HG03159 (cell line): ENCODE measurements around the gene ANXA2R.
A peak's percentile ranks its signal among the peaks of the same experiment; 100 is the strongest.
"Not testable (repeated sequence)": the region's sequence is repeated elsewhere in the genome, so short reads cannot be mapped to it uniquely, and the experiment has no call there.

Experiments used
- ATAC-seq: cut with Tn5 transposase; IDR thresholded peaks from one replicate; pipeline ENCODE4 v1.9.1; 2021; ENCODE audit warnings: mild to moderate bottlenecking, moderate library complexity; ENCODE audit not compliant: unreplicated experiment

Gene ANXA2R, protein sequence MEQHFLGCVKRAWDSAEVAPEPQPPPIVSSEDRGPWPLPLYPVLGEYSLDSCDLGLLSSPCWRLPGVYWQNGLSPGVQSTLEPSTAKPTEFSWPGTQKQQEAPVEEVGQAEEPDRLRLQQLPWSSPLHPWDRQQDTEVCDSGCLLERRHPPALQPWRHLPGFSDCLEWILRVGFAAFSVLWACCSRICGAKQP

DNA sequence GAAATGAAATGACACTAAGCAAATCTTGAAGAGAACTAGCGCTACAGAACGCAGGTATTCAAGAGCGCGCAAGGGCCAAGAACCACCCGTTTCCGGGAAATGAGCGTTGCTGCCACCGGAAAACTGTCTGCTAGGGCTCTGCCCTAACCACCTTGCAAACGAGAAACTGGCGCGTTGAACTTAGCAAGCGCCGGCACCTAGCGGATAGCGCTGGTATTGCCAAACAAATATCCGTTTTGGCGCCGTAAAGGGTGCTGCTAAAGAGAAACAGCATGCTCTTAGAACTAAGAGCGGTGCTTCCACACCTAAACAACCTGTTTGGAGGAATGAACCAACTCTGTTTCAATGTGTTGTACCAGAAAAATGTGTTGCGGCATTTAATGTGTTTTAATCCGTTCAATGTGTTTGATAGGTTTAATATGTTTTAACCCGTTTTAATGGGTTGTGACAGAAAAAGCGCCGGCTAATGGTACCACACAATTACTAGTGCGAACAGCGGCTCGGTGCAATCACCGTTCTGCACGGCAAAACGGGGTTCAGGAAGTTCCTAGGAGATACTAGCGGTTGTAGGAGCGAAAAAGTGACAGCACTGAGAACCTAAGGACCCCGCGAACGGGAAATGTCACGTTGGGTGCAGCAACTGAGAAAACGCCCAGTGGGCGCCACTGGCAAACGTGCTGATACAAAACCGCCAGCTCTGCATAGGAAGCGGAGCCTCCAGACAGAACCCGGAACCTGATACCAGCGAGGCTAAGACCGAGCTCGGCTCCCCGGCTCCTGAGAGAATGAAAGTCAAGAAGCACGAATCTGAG, at the start of gene ANXA2R:
TSS of gene ANXA2R (minus strand) at position 33 of the 812 bp plus-strand sequence. CDS start 273 bp downstream, outside the sequence.
- ATAC-seq, result peak; percentile 44

DNA sequence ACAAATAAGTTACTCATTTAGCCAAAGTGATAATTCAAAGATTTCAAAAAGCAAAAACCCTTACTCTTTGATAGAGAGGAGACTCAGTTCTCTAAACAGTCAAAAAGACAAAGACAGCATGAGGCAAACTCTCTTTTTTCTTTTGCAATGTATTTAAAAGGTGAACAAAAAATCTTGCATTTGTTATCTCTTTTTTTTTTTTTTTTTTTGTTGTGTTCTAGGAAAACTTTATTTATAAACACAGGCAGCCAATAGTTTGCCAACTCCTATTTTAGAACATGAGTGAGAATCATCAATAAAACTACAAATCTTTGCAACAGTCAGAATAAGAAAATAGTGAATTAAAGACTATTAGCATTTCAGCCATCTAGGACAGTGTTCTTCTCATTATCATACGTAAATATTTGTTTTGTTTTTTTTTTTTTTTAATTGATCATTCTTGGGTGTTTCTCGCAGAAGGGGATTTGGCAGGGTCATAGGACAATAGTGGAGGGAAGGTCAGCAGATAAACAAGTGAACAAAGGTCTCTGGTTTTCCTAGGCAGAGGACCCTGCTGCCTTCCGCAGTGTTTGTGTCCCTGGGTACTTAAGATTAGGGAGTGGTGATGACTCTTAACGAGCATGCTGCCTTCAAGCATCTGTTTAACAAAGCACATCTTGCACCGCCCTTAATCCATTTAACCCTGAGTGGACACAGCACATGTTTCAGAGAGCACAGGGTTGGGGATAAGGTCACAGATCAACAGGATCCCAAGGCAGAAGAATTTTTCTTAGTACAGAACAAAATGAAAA, 46.2 kb upstream of the ANXA2R start:
- not testable (repeated sequence) for ATAC-seq

DNA sequence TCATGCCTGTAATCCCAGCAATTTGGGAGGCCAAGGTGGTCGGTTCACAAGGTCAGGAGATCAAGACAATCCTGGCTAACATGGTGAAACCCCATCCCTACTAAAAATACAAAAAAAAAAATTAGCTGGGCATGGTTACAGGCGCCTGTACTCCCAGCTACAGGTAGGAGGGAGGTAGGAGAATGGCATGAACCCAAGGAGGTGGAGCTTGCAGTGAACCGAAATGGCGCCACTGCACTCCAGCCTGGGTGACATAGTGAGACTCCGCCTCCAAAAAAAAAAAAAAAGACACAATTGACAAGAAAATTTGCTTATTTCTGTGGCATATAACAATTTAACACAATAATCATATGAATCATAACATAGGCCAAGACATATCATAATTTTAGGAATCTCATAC, 45.3 kb upstream of the ANXA2R start:
- ATAC-seq, result no peak

DNA sequence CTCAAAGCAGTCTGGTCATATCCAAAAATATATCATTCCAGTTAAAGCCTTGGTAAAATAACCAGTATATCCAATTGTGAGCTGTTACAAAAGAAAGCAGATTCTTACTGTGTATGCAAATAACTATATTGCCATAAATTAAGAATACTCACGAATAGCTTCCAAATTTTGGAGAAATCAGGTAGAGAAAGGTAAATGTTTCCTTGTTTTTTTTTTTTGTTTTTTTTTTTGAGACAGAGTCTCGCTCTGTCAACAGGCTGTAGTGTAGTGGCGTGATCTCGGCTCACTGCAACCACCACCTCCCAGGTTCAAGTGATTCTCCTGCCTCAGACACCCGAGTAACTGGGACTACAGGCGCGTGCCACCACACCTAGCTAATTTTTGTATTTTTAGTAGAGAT, 44.3 kb upstream of the ANXA2R start:
- not testable (repeated sequence) for ATAC-seq

DNA sequence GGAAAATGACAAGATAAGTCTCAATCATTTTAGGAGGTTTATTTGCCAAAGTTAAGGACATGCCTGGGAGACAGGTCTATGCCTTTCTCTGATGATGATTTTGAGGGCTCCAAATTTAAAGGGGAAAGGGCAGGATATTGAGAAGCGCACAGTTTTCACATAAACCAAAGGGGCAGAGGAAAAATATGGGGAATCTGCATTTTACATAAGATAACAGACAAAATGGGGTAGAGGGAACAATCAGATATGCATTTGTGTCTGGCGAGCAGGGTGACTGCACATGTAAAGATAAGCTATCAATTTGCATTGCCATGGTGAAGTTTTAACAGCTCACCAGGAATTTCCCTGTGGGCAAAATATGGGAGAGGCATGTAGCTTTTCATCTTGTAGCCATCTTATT, 41.2 kb upstream of the ANXA2R start:
- not testable (repeated sequence) for ATAC-seq

DNA sequence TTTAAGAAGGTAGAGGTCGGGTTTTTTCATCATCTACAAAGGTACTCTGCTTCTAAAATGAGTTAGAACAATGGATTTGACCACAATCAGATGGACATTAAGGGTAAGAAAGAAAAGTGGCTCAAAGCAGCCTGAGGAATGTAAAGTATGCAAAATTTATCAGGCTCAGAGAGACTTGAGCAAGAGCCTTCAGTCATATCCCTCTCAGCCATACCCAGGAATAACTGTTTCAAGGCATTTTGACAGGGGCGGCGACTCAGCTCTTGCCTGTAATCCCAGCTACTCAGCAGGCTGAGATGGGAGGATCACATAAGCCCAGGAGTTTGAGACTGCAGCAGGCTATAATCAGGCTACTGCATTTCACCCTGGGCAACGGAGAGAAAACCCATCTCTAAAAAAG, 38.8 kb upstream of the ANXA2R start:
- no peak for ATAC-seq

DNA sequence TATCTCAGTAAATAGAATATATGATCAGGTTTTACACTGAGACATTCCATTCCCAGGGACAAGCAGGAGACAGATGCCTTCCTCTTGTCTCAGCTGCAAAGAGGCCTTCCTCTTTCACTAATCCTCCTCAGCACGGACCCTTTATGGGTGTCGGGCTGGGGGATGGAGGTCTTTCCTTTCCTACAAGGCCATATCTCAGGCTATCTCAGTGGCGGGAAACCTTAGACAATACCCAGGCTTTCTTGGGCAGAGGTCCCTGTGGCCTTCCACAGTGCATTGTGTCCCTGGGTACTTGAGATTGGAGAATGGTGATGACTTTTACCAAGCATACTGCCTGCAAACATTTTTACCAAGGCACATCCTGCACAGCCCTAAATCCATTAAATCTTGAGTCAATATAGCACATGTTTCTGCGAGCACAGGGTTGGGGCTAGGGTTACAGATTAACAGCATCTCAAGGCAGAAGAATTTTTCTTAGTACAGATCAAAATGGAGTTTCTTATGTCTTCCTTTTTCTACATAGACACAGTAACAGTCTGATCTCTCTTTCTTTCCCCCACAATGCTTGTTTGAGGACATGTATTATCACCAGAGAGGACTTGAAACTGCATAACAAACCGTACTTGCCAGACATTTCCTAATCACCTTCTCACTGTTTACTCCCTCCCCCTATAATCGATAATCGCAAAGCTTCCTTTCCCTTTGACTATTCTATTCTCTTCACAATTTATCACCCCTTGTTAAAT, 37.5 kb upstream of the ANXA2R start:
- ATAC-seq, result not testable (repeated sequence)

DNA sequence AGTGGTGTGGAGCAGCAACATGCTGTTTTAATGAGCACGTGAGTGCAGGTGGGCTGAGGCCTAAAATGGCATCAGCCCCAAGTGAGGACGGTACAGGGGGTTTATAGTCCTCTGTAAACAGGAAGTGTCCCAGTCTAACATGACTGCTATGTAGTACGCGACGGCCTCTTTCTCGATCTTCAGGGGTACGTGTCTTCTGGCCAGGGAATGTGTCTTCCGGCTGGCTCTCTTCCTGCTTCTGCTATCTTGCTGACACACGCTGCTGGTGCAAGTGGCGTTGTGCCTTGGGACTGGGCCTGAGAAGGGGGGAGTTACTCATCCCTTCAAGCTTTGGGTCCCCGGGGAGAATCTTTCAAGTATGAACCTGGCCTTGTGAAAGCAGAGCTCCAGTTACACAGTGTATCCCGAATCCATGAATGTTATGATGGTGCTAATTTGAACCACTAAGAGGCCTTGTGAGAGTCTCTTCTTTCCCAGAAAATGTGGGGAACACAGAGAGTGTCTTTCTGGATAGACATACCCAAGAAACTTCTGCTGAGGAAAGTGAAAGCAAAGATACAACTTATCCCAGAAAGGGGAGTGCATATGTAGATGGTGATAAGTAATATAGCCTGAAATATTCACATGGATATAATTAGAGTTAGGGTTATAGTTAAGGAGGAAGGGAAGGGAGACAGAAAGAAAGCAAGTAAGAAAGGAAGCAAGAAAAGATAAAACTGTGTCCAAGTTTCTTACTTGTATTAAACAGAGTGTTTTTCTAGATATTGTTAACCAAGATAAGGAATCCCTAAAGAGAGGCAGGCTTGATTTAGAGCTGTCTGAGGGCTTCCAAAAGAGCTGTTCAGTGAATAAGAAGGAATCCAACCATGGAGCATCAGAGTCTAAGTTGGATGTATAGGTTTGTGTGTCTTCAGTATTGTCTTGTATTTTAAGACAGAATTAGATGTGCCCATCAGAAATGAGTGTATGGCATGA, 35.5 kb upstream of the ANXA2R start:
- no peak for ATAC-seq

DNA sequence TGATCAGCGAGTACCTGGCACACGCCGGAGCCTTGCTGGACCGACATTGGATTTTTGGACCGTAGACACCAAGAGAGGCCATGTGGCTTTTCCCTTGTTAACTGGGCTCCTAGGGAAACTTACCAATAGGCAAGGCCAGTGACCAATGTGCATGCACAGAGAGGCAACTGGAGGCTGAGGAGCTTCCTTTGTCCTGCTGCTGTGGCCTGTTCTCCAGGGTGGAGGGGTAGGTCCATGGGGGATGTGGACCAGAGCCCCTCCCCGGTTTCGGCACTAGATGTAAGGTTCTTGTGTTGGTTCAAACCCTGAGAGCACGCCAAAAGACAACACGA, 34.8 kb upstream of the ANXA2R start:
- ATAC-seq, result no peak

DNA sequence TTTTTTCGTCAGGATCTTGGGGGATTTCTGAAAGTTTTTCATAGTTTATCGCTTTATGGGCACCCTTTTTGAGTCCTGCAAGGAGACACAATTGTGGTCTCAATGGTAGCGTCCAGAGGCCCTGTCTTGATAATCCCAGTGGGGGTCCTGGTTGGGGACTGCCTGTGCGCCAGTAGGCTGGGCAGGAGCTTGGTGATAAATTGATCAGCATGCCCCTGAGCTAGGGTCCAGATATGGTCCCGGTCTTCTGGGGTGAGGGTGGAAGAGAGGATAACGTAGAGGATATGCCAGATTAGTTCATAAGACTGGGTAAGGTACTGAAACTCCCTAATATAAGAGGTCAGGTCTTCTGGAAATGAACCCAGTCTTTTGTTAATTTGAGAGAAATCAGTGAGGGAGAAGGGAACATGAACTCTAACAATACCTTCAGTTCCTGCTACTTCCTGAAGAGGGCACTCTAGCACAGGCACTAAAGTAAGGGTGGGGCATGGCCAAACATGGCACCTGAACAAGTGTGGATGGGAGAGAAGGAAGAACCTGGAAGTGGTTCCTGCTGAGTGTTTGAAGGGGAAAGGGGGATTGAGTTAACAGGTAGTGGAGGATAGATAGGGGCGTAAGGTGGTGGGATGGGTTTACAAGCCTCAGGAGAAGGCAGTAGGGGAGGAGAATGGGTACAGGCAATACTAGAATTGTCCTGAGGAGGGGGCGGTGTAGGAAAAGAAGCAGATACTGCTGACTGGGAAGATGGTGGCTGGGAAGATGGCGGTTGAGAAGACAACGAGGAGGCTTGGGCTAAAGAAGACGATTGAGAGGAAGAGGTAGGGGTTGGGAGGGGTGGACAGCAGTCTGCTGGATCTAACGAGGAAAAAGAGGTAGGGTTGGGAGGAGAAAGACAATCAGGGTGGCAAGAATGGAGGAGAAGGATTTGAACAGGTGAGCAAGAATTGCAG, 33.8 kb upstream of the ANXA2R start:
- ATAC-seq, result no peak

DNA sequence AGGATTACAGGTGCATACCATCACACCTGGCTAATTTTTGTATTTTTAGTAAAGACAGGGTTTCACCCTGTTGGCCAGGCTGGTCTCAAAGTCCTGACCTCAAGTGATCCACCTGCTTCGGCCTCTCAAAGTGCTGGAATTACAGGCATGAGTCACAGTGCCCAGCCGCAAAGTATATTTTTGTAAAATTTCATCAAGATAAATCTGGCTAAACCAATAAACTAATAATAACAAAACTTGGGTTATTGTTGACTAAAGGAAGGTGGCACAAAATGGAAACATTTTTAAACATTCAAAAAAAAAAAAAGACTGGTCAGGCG, 29.2 kb upstream of the ANXA2R start:
- not testable (repeated sequence) for ATAC-seq

DNA sequence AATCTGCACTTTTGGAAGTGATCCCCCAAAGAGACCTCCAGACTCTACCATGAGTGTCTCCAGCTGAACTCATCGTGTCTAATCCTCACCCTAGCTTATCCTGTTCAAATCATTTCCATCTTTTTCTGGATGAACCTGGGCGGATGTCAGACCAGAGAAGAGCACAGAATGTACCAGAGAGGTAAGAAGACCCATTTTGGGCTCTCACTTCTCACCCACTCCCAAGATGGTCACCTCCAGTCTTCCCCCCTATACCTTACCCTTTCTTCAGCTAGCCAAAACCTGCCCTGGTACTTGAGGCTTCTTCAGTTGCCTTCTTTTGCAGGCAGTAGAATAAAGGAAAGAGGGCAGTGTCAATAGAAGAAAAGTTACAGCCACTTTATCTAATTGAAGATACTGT, 27.9 kb upstream of the ANXA2R start:
- ATAC-seq, result no peak

DNA sequence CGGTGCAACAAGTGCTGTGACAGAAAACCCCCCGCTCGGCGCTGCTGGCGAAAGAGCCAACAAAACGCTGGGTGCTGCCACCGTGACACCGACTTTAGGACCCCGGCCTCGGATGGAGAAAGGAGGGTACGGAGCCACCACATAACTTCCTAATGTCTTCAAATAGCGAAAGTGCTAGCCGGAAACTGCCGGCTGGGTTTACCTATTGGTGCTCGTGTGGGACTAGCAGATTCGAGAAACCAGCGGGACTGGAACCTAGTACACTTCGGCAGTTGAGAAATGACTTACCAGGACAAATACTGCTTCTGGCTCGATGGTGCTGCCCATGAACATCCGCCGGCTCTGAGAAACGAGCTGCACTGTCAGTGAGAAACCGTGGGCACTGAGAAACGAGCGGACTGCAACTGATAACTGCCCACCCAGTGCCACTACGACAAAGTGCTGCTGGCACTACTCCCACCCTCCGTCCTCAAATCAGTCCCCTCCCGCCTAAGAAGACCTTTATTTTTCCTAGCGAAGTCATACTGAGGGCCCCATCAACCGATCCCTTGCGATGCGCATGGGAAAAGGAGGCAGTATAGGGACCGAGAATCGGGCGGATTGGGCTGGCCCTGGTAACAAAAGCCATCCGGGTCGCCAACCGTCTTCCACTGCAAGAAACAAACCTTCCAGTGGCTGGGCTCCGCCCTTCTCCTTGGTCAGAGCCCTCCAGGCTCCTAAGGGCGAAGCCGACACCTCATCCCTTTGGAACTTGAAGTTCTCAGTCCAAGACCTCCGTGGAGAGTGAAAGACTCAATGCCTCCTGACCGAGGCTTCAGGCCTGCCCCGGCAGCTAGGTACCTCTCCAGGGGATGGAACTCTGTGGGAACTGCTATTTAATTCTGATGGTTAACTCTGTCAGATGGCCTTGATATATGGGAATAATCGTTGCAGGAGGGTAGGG, 27.0 kb upstream of the ANXA2R start:
- peak; percentile 40 for ATAC-seq

DNA sequence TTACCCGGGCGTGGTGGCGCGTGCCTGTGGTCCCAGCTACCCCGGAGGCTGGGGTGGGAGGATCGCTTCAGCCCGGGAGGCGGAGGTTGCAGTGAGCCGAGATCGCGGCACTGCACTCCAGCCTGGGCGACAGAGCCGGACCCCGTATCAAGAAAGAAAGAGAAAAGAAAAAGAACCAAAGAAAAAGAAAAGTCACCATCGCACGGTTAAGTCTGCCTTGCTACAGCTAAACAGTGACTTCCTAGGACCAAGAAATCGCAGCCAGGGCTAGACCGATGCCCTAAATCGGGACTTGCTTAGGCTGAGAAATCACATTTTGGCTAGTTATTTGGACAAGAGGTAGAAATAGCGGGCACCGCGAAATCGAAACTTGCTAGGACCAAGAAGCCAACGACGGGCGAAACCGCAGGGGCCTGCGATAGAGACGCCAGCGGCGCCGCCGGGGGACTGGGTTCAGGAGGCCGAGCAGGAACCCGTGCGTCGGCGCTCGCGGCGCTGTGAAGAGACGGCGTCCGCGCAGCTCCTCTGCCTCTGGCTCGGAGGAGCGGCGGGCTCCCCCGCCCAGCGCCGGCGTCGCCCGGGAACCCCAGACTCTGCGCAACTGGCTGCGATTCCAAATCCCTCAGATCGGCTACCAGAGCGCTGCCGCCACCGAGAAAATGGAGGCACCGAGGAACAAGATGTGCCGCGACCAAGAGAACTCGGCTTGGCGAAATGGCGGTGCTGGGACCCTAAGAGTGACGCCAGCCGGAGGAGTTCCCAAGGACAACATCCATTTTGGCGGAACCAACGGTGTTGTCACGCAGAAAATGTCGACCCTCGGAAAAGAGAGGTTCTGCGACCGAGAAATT, 26.1 kb upstream of the ANXA2R start:
- ATAC-seq, result peak; percentile 27

DNA sequence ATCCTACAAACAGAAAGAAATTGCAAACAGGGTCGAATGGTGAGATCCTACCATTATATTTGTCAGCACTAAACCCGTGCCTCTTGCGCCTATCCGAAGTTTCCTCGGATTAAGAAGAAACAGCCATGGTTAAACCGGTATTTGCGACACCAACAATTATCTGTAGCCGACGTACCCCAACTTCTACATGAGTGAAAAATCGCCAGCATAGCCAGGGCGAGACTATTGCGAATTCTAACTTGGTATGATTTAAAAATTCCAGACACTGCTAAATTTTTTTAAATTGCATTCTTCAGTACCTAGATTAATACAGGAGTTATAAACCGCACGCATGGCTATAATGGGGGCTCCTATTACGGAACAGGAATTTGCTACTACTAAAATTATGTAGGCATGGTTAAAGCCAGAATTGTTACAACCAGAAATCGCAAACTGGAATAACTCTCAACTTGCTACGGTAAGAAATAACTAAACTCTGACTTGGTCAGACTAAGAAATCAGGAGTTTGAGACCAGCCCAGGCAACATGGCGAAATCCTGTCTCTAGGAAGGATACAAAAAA, 25.3 kb upstream of the ANXA2R start:
- no peak for ATAC-seq

DNA sequence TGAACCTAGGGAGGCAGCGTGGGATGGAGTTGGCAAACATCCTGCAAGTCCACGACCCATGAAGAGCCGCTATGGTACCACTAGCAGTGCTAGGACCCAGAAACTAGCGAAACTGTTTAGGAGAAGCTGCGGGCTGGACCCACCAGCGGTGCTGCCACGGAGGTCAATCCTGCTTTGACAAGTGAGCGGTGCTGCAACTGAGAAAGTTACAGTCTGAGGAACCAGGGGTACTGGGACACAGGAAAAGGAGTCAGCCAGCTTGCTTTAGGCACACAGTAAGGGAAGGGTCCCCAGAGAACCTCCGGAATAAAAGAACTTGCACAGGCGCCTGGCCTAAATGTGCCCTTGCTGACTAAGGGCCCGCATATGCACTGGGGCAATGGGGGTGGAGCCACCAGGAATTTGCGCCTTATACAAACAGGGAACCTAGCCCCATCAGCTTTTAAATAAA, 23.6 kb upstream of the ANXA2R start:
- no peak for ATAC-seq
